HepG2 (cell line): ENCODE data around the gene ADSS1. TPM values are rescaled to one million over a fixed set of nuclear protein-coding genes. Genes with fewer than 3 reads are reported as not detected.
A peak's percentile ranks its signal among the peaks of the same experiment; 100 is the strongest.

Source experiments
- ATAC-seq: fragments of 200-7000 bp; cut with Tn5 transposase; 3 replicates; pipeline ENCODE4 v1.9.1; 2020; ENCODE audit warnings: mild to moderate bottlenecking, moderate library complexity
- BruUV-seq: library from RNA; stranded (reverse); fragments of 400-500 nt; replicated peaks from 2 replicates; lab custom pipeline; 2021; lab: Mats Ljungman, UMichigan
- CTCF ChIA-PET: fragments of 300-600 bp; formaldehyde crosslinking; extraction: SDS; loops from one replicate; lab custom pipeline; 2021; ENCODE audit warnings: low total read pairs, inconsistent platforms, low intra/inter-chr PET ratio; lab: Yijun Ruan, JAX
- POLR2A ChIA-PET: fragments of 350-600 bp; sonication (Branson Sonifier 250); formaldehyde crosslinking; loops from one replicate; lab custom pipeline; 2020; ENCODE audit warnings: antibody characterized with exemption, inconsistent platforms; lab: Yijun Ruan, JAX
- DNase-seq: peaks from one replicate; pipeline ENCODE4 v3.0.0-alpha.2; 2015; ENCODE audit warnings: low spot score
- FAIRE-seq: peaks from 3 replicates; lab custom pipeline; 2011; peaks lifted over from hg19 to GRCh38; lab: Jason Lieb, UNC
- H2AFZ ChIP-seq: one replicate; pipeline ENCODE4 v1.6.1; 2011; ENCODE audit warnings: low read length, inconsistent platforms
- H3K27ac ChIP-seq: fragments of 300-600 bp; 3 replicates; pipeline ENCODE4 v1.8.0; 2011; ENCODE audit warnings: mixed run types, mild to moderate bottlenecking, mixed read lengths, low read length, inconsistent platforms; ENCODE audit not compliant: insufficient read depth; ENCODE audit errors: extremely low read length
- H3K27me3 ChIP-seq, 2 experiments: fragments of 200-600 bp in 1 of 2; 2 replicates in 1 of 2; 3 replicates in 1 of 2; pipeline versions ENCODE4 v1.6.0 to v1.8.0; 2011; ENCODE audit warnings: low read length in 2 of 2, mild to moderate bottlenecking in 2 of 2, moderate library complexity in 2 of 2, inconsistent platforms in 1 of 2; ENCODE audit not compliant: insufficient read depth in 2 of 2, control insufficient read depth in 1 of 2
- H3K36me3 ChIP-seq, 2 experiments: fragments of 200-600 bp in 1 of 2; replicated peaks in 1 of 2; 2 replicates in 1 of 2; 3 replicates in 1 of 2; pipeline versions ENCODE4 v1.5.1 to v1.8.0; 2011; ENCODE audit warnings: low read length in 2 of 2, inconsistent platforms in 1 of 2; ENCODE audit not compliant: insufficient read depth in 2 of 2, control insufficient read depth in 1 of 2
- H3K4me1 ChIP-seq: 2 replicates; pipeline ENCODE4 v1.5.1; 2012; ENCODE audit warnings: low read length, inconsistent platforms; ENCODE audit not compliant: insufficient read depth
- H3K4me2 ChIP-seq: 2 replicates; pipeline ENCODE4 v1.6.0; 2011; ENCODE audit warnings: low read depth, low read length, inconsistent platforms
- H3K4me3 ChIP-seq, 3 experiments: fragments of 200-600 bp in 1 of 3; sonication (generic), shearing (Covaris generic) in 1 of 3; replicated peaks in 1 of 3; 2 replicates each; pipeline ENCODE4 v1.5.1; 2011 to 2016; ENCODE audit warnings: low read length in 3 of 3, inconsistent platforms in 2 of 3, low read depth in 2 of 3, mild to moderate bottlenecking in 2 of 3, control low read depth in 1 of 3, mixed read lengths in 1 of 3; ENCODE audit not compliant: insufficient read depth in 1 of 3
- H3K79me2 ChIP-seq: one replicate; pipeline ENCODE4 v1.6.1; 2011; ENCODE audit warnings: low read length, inconsistent platforms; ENCODE audit not compliant: insufficient read depth
- H3K9ac ChIP-seq: 2 replicates; pipeline ENCODE4 v1.6.0; 2011; ENCODE audit warnings: mild to moderate bottlenecking, low read depth, low read length, inconsistent platforms; ENCODE audit not compliant: insufficient read depth
- H3K9me3 ChIP-seq: 2 replicates; pipeline ENCODE4 v1.5.1; 2012; ENCODE audit warnings: mild to moderate bottlenecking, low read length
- H4K20me1 ChIP-seq: 2 replicates; pipeline ENCODE4 v1.6.0; 2011; ENCODE audit warnings: inconsistent platforms, mild to moderate bottlenecking, low read length, moderate library complexity; ENCODE audit not compliant: insufficient read depth
- AGO2 ChIP-seq: fragments of 200-400 bp; formaldehyde crosslinking; optimal IDR thresholded peaks from 2 replicates; pipeline ENCODE3; 2017; ENCODE audit warnings: mild to moderate bottlenecking, low read depth, low read length, moderate library complexity
- AKAP8 ChIP-seq: sonication (generic); formaldehyde crosslinking; IDR thresholded peaks from 2 replicates; pipeline ENCODE4 v1.5.1; 2020; ENCODE audit warnings: mild to moderate bottlenecking, missing genetic modification reagents
- GABPA ChIP-seq, 2 experiments: IDR thresholded peaks; 2 replicates each; pipeline ENCODE4 v1.6.1; 2011 to 2016; ENCODE audit warnings: low read depth in 2 of 2, low read length in 1 of 2, missing biosample characterization in 1 of 2, missing genetic modification characterization in 1 of 2
- NFATC3 ChIP-seq: sonication (generic); formaldehyde crosslinking; IDR thresholded peaks from 2 replicates; pipeline ENCODE4 v1.5.1; 2020; ENCODE audit warnings: mild to moderate bottlenecking, missing genetic modification reagents
- NR0B2 ChIP-seq: sonication (generic); formaldehyde crosslinking; IDR thresholded peaks from 2 replicates; pipeline ENCODE4 v1.4.0; 2020; ENCODE audit warnings: mild to moderate bottlenecking, missing genetic modification reagents
- PLRG1 ChIP-seq: fragments of 450-650 bp; conservative IDR thresholded peaks from 2 replicates; pipeline ENCODE4 v1.6.1; 2016
- RBFOX2 ChIP-seq: fragments of 200-400 bp; formaldehyde crosslinking; IDR thresholded peaks from 2 replicates; pipeline ENCODE4 v1.6.1; 2017; ENCODE audit warnings: low read depth, mild to moderate bottlenecking, low read length
- RORA ChIP-seq: sonication (generic); formaldehyde crosslinking; IDR thresholded peaks from 2 replicates; pipeline ENCODE4 v1.5.0; 2020; ENCODE audit warnings: mild to moderate bottlenecking, missing genetic modification reagents, moderate library complexity
- SP1 ChIP-seq, 2 experiments: fragments of 450-650 bp in 1 of 2; sonication (generic) in 1 of 2; formaldehyde crosslinking in 1 of 2; IDR thresholded peaks; 2 replicates each; pipeline versions ENCODE4 v1.4.0 to v1.6.1; 2016 to 2020; ENCODE audit warnings: missing genetic modification reagents in 1 of 2
- SRSF4 ChIP-seq: fragments of 200-400 bp; formaldehyde crosslinking; IDR thresholded peaks from one replicate; pipeline ENCODE4 v1.6.1; 2018; ENCODE audit warnings: mild to moderate bottlenecking, low read depth, low read length, moderate library complexity; ENCODE audit not compliant: poor library complexity, severe bottlenecking
- ZNF563 ChIP-seq: sonication (generic); formaldehyde crosslinking; IDR thresholded peaks from 2 replicates; pipeline ENCODE4 v1.8.0; 2022; ENCODE audit warnings: mild to moderate bottlenecking, moderate library complexity, missing genetic modification reagents
- ZNF605 ChIP-seq: sonication (generic); formaldehyde crosslinking; IDR thresholded peaks from 2 replicates; pipeline ENCODE4 v1.8.0; 2022; ENCODE audit warnings: mild to moderate bottlenecking, missing genetic modification reagents
- WGBS: methylation state at CpG from one replicate; pipeline ENCODE4 v1.1.6; 2017; ENCODE audit warnings: low lambda C conversion rate; 5-methylcytosine and 5-hydroxymethylcytosine counted together
- in situ Hi-C: cut with HindIII; loops from 2 replicates; pipeline ENCODE4 v1.10.0; 2017; ENCODE audit warnings: low pct_unique_long_range_greater_than_20kb; ENCODE audit not compliant: extremely low pct_ligation_motif_present
- intact Hi-C: fragments of 100-400 bp; cut with micrococcal nuclease; formaldehyde crosslinking; loops from one replicate; pipeline ENCODE4 v1.10.0; 2022; ENCODE audit not compliant: unreplicated experiment
- polyA plus RNA-seq, 8 experiments: library from polyadenylated mRNA; depleted of rRNA in 3 of 8; stranded (reverse) in 7 of 8; unstranded in 1 of 8; fragments of >200 nt; fragmentation: Illumina TruSeq in 4 of 8; extraction: Trizol in 4 of 8; gene quantifications; 2 replicates each; pipeline versions ENCODE4 v1.2.1 to v1.2.3, GENCODE V29; 2011 to 2016; ENCODE audit warnings: low read depth in 4 of 8, missing spikeins in 1 of 8, mixed read lengths in 1 of 8; ENCODE audit not compliant: insufficient read depth in 1 of 8
- total RNA-seq, 5 experiments: library from RNA; depleted of rRNA; stranded (reverse); fragments of >200 nt; fragmentation: Illumina TruSeq; extraction: Trizol; gene quantifications; 2 replicates each; pipeline ENCODE4 v1.2.3, GENCODE V29; 2016; ENCODE audit warnings: low read depth in 1 of 5

ADSS1 gene
- total and polyA plus RNA-seq, 2 of the 13 experiments (the other 11 are each of a cell fraction or from before 2014, with no cell fraction given), result 1.0 to 36.7 TPM

GRCh38 chr14:104694475-104694950 lies 29.5 kb upstream of the ADSS1 start:
- WGBS, result 96% methylated on average over 3 of the region's 15 CpGs
- intact Hi-C loops, result no loop called here
- no peak overlapping the region for H3K27ac ChIP-seq
- no peak overlapping the region for H3K4me3 ChIP-seq
- H3K9ac ChIP-seq, result no peak overlapping the region
- H3K36me3 ChIP-seq, result peaks cover 4 to 7% of the 10 kb centered on the region in 2 experiments; a peak in 2 of 5 replicates
- CTCF ChIA-PET, result no interaction called here
- no peak for FAIRE-seq
- no TSS peak for BruUV-seq
- H2AFZ ChIP-seq, result no peak overlapping the region
- no peak for ATAC-seq
- H3K4me2 ChIP-seq, result no peak overlapping the region
- in situ Hi-C loops, result no loop called here
- H4K20me1 ChIP-seq, result peaks cover 27% of the 10 kb centered on the region; the same call in 1 of the 2 replicates
- DNase-seq, result no peak
- peaks cover 27% of the 10 kb centered on the region for H3K4me1 ChIP-seq
- no peaks in the 10 kb centered on the region for H3K27me3 ChIP-seq
- H3K9me3 ChIP-seq, result no peaks in the 10 kb centered on the region
- peaks cover 32% of the 10 kb centered on the region for H3K79me2 ChIP-seq
- POLR2A ChIA-PET, result interaction anchor here (2.5 kb wide), 1 partner anchor 29 kb away, joined by 7 read pairs; no protein-coding TSS in a partner anchor
- TF ChIP-seq GABPA (IDR thresholded peaks at IDR 0.05; ENCODE audit: low read depth, low read length), result no peak
- no peak for TF ChIP-seq GABPA (CRISPR knock-in tag; IDR thresholded peaks at IDR 0.05; ENCODE audit: low read depth)
- peak; percentile 32; the same call in 1 of the 2 replicates for TF ChIP-seq ZNF563 (CRISPR knock-in tag)

GRCh38 chr14:104694991-104695659 lies 28.9 kb upstream of the ADSS1 start:
- Histone ChIP-seq H3K27ac (no peak overlapping the region), H3K4me3 (no peak overlapping the region), H3K4me2 (no peak overlapping the region), H3K4me1 (peaks cover 27% of the 10 kb centered on the region), H3K36me3 (peaks cover 4 to 7% of the 10 kb centered on the region in 2 experiments; a peak in 2 of 5 replicates), H3K9me3 (no peaks in the 10 kb centered on the region), H3K9ac (no peak overlapping the region), H3K79me2 (peaks cover 27% of the 10 kb centered on the region), H2AFZ (no peak overlapping the region), H4K20me1 (peaks cover 27% of the 10 kb centered on the region; the same call in 1 of the 2 replicates), H3K27me3 (no peaks in the 10 kb centered on the region)
- ChIA-PET CTCF (no interaction called here), POLR2A (interaction anchor here (0.6 to 2.5 kb wide), 2 partner anchors 18 to 29 kb away, joined by 3 to 7 read pairs; no protein-coding TSS in a partner anchor)
- in situ Hi-C loops (no loop called here), intact Hi-C loops (no loop called here)
- WGBS, result 97% methylated on average over 10 of the region's 19 CpGs
- DNase-seq (no peak), ATAC-seq (no peak), FAIRE-seq (no peak)
- no TSS peak for BruUV-seq
- TF ChIP-seq AKAP8, result 0 out of 2 replicates have a peak, but pooled peaks have one; percentile 31
- TF ChIP-seq RBFOX2, result 0 out of 2 replicates have a peak, but pooled peaks have one; percentile 30
- TF ChIP-seq PLRG1, result no peak
- TF ChIP-seq SP1 (IDR thresholded peaks at IDR 0.05), result no peak
- TF ChIP-seq SP1 (CRISPR knock-in tag; IDR thresholded peaks at IDR 0.05), result no peak
- no peak for TF ChIP-seq ZNF605 (CRISPR knock-in tag)
- TF ChIP-seq RORA (CRISPR knock-in tag), result no peak
- TF ChIP-seq SRSF4, result no peak
- TF ChIP-seq NFATC3, result no peak
- peak; percentile 25 for TF ChIP-seq AGO2
- TF ChIP-seq NR0B2 (CRISPR knock-in tag), result no peak
